ENCODE results near the gene PNMA6E.

Gene PNMA6E

GRCh38 chrX:153435845-153436244 is 34.7 kb upstream of the PNMA6E start:
- no peak for DNase-seq (ENCODE audit: low read depth, low spot score)

GRCh38 chrX:153434801-153435200 is 33.7 kb upstream of the PNMA6E start:
- no peak for DNase-seq (ENCODE audit: low read depth, low spot score)

- no peak for DNase-seq (ENCODE audit: low read depth, low spot score)
Measured at GRCh38 chrX:153433781-153434285, 32.7 kb upstream of the PNMA6E start.

GRCh38 chrX:153433161-153433680 is 32.1 kb upstream of the PNMA6E start:
- no peak for DNase-seq (ENCODE audit: low read depth, low spot score)

GRCh38 chrX:153430796-153431195 is 29.6 kb upstream of the PNMA6E start:
- DNase-seq (ENCODE audit: low read depth, low spot score), result no peak

- no peak for DNase-seq (ENCODE audit: low read depth, low spot score)
Measured at GRCh38 chrX:153426204-153426603, 25.1 kb upstream of the PNMA6E start.

- DNase-seq (ENCODE audit: low read depth, low spot score), result no peak
Measured at GRCh38 chrX:153423652-153424051, 22.5 kb upstream of the PNMA6E start.

- DNase-seq (ENCODE audit: low read depth, low spot score), result no peak
Measured at GRCh38 chrX:153421856-153422255, 20.7 kb upstream of the PNMA6E start.

GRCh38 chrX:153420851-153421599 is 19.9 kb upstream of the PNMA6E start:
- DNase-seq (ENCODE audit: low read depth, low spot score), result no peak

GRCh38 chrX:153417637-153418036 is 16.5 kb upstream of the PNMA6E start:
- DNase-seq (ENCODE audit: low read depth, low spot score), result no peak

- DNase-seq (ENCODE audit: low read depth, low spot score), result no peak
Measured at GRCh38 chrX:153416781-153417450, 15.8 kb upstream of the PNMA6E start.

GRCh38 chrX:153414856-153415510 is 13.8 kb upstream of the PNMA6E start:
- DNase-seq (ENCODE audit: low read depth, low spot score), result no peak

GRCh38 chrX:153413731-153414130 is 12.6 kb upstream of the PNMA6E start:
- DNase-seq (ENCODE audit: low read depth, low spot score), result no peak

GRCh38 chrX:153412746-153413720 is 11.9 kb upstream of the PNMA6E start:
- no peak for DNase-seq (ENCODE audit: low read depth, low spot score)

GRCh38 chrX:153411988-153412574 is 10.9 kb upstream of the PNMA6E start:
- no peak for DNase-seq (ENCODE audit: low read depth, low spot score)

GRCh38 chrX:153411255-153411987 is 10.3 kb upstream of the PNMA6E start, which contains the start of gene ZFP92:
TSS of gene ZFP92 (plus strand) at chrX:153411472. CDS start at chrX:153418323, 6,851 bp downstream.
- no peak for DNase-seq (ENCODE audit: low read depth, low spot score)

- no peak for DNase-seq (ENCODE audit: low read depth, low spot score)
Measured at GRCh38 chrX:153410888-153411254, 9.7 kb upstream of the PNMA6E start.

- no peak for DNase-seq (ENCODE audit: low read depth, low spot score)
Measured at GRCh38 chrX:153410373-153410772, 9.2 kb upstream of the PNMA6E start.

- DNase-seq (ENCODE audit: low read depth, low spot score), result no peak
Measured at GRCh38 chrX:153409414-153410101, 8.4 kb upstream of the PNMA6E start.
